NCI-H510A (cell line): ENCODE results near the gene RNU1-3.
"Not testable (repeated sequence)": the region's sequence is repeated elsewhere in the genome, so short reads cannot be mapped to it uniquely, and the experiment has no call there.

Experiments used
- DNase-seq: peaks from one replicate; lab custom pipeline; 2025; lab: John Stamatoyannopoulos, UW

RNU1-3 gene

GRCh38 chr1:16693449-16694307 is 26.9 kb upstream of the RNU1-3 start:
- DNase-seq: not testable (repeated sequence)

- DNase-seq: not testable (repeated sequence)
Observed at GRCh38 chr1:16692717-16693448, 26.1 kb upstream of the RNU1-3 start.

GRCh38 chr1:16692283-16692682 is 25.5 kb upstream of the RNU1-3 start:
- DNase-seq: not testable (repeated sequence)

- not testable (repeated sequence) for DNase-seq
Observed at GRCh38 chr1:16690971-16691682, 24.4 kb upstream of the RNU1-3 start.

- DNase-seq: not testable (repeated sequence)
Observed at GRCh38 chr1:16687132-16687800, 20.5 kb upstream of the RNU1-3 start.

GRCh38 chr1:16685445-16686371 is 19.0 kb upstream of the RNU1-3 start:
- DNase-seq: not testable (repeated sequence)

GRCh38 chr1:16684738-16685337 is 18.1 kb upstream of the RNU1-3 start:
- not testable (repeated sequence) for DNase-seq

GRCh38 chr1:16684152-16684551 is 17.4 kb upstream of the RNU1-3 start:
- DNase-seq: not testable (repeated sequence)

GRCh38 chr1:16682803-16683202 is 16.1 kb upstream of the RNU1-3 start:
- DNase-seq: not testable (repeated sequence)

GRCh38 chr1:16680366-16680765 is 13.6 kb upstream of the RNU1-3 start:
- DNase-seq: not testable (repeated sequence)

- no peak for DNase-seq
Observed at GRCh38 chr1:16677552-16678431, 11.0 kb upstream of the RNU1-3 start.

- DNase-seq: not testable (repeated sequence)
Observed at GRCh38 chr1:16676661-16677523, 10.1 kb upstream of the RNU1-3 start.

- not testable (repeated sequence) for DNase-seq
Observed at GRCh38 chr1:16675118-16675510, 8.4 kb upstream of the RNU1-3 start.

GRCh38 chr1:16673976-16674375 is 7.2 kb upstream of the RNU1-3 start:
- not testable (repeated sequence) for DNase-seq

- not testable (repeated sequence) for DNase-seq
Observed at GRCh38 chr1:16665836-16666235, 912 bp downstream of the RNU1-3 start.

GRCh38 chr1:16658234-16658633 is 8.5 kb downstream of the RNU1-3 start:
- not testable (repeated sequence) for DNase-seq

GRCh38 chr1:16656981-16657683 is 9.6 kb downstream of the RNU1-3 start:
- DNase-seq: not testable (repeated sequence)

GRCh38 chr1:16656574-16656973 is 10.2 kb downstream of the RNU1-3 start:
- not testable (repeated sequence) for DNase-seq
